Esophagus muscularis mucosa (tissue), 4 donors: ENCODE measurements around the gene CYREN.

Experiments
- CTCF ChIP-seq, 3 experiments: fragments of 200-600 bp in 2 of 3; fragments of 450-650 bp in 1 of 3; sonication (generic) in 2 of 3; IDR thresholded peaks; one replicate each; pipeline ENCODE4 v1.5.1; 2017 to 2019; ENCODE audit warnings: antibody characterized with exemption in 3 of 3, mild to moderate bottlenecking in 2 of 3, moderate library complexity in 1 of 3
- EP300 ChIP-seq: sonication (generic); formaldehyde crosslinking; IDR thresholded peaks from one replicate; pipeline ENCODE4 v1.6.1; 2017; ENCODE audit warnings: antibody characterized with exemption
- POLR2A ChIP-seq: fragments of 450-650 bp; IDR thresholded peaks from one replicate; pipeline ENCODE4 v1.6.1; 2017; ENCODE audit warnings: antibody characterized with exemption, moderate library complexity, mild to moderate bottlenecking, low read depth

- no peak for TF ChIP-seq POLR2A
- no peak for TF ChIP-seq CTCF (IDR thresholded peaks at IDR 0.05)
- no peak for TF ChIP-seq EP300
These were observed 37.7 kb upstream of the CYREN start for GRCh38 chr7:135208102-135208793.
